GM19452 (cell line): Measurements from ENCODE around the gene SIRT2.
A peak's percentile ranks its signal among the peaks of the same experiment; 100 is the strongest.
"Not testable (repeated sequence)": the region's sequence is repeated elsewhere in the genome, so short reads cannot be mapped to it uniquely, and the experiment has no call there.

Source experiments
- ATAC-seq: cut with Tn5 transposase; IDR thresholded peaks from one replicate; pipeline ENCODE4 v1.9.1; 2021; ENCODE audit not compliant: unreplicated experiment

SIRT2 gene

DNA sequence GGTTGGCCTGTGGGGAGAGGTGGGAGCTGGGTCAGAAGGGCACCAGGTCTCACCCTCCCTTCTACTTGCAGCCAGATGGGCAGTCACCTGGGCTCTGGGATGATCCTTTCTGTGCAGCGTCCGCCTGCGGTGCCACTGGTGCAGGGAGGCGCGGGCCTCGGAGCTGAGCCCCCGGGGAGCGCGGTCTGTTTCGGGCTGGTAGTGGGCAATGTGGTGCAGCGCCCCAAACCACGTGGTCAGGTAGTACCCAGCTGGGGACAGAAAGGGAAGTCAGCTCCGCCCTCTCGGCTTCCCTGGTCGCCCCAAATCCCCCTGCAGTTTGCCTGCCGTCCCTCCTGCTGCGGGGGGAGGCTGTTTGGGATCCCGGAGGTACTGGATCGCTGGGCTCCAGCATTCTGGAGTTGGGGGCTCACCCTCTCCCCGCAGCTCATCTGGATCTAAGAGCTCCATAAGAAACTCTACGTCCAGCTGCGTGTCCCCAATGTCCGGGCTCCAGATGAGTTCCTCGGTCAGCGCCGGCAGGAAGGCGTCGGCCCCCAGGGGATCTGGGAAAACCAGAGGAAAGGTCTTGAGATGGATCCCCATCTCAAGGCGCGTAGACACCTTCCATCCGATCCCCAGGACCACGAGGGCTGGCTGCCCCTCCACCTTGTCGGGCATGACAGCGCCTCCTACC lies 30.1 kb downstream of the SIRT2 start:
- ATAC-seq, result no peak

- ATAC-seq, result no peak
Measured at GRCh38 chr19:38868551-38868950, 30.9 kb downstream of the SIRT2 start.

- no peak for ATAC-seq
Measured at GRCh38 chr19:38867171-38867780, 32.1 kb downstream of the SIRT2 start.

DNA sequence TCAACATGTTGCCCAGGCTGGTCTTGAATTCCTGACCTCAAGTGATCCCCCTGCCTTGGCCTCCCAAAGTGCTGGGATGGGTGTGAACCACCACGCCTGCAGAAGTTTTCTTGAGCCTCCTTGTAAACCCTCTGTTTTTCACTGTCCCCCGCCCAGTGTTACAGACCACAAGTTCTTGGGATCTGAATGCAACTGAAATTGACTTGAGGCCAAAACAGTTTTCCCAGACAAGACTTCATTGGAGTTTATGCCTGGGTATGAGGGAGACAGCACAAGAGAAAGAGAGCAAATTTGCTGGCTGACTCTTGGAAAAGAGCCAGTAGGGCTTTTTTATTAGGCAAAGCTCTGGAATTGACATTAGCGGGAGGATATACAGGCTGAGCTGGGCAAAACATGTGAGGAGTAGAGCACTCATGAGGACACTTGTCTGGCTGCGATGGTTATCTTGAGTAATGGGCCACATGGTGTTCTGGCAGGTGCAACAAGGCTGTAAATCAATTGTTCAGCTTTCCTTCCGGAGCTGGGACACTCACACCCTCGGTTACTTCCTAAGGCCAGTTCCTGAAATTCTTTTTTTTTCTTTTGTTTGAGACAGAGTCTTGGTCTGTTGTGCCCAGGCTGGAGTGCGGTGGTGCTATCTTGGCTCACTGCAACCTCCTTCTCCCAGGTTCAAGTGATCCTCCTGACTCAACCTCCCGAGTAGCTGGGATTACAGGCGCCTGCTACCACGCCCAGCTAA lies 36.9 kb downstream of the SIRT2 start:
- no peak for ATAC-seq

DNA sequence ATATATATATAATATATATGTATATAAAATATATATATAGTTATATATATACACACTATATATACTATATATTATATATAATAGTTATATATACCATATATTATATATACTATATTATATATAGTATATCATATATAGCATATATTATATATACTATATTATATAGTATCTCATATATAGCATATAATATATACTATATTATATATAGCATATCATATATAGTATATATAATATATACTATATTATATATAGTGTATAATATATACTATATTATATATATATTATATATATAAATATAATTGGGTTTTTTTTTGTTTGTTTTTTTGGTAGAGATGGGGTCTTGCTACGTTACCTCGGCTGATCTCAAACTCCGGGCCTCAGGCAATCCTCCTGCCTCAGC lies 38.0 kb downstream of the SIRT2 start:
- ATAC-seq, result no peak

DNA sequence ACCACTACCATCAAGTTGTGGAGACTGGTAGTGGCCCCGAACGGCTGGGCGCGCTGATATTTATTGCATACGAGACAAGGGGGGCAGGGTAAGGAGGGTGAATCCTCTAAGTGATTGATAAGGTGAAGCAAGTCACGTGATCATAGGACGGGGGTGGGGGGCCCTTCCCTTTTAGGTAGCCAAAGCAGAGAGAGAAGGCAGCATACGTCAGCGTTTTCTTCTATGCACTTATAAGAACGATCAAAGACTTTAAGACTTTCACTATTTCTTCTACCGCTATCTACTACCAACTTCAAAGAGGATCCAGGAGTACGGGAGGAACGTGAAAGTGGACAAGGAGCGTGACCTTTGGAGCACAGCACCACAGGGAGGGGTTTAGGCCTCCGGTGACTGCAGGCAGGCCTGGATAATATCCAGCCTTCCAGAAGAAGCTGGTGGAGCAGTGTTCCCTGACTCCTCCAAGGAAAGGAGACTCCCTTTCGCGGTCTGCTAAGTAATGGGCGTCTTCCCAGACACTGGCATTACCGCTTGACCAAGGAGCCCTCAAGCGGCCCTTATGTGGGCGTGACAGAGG lies 39.7 kb downstream of the SIRT2 start:
- ATAC-seq, result not testable (repeated sequence)

GRCh38 chr19:38856813-38857212 lies 42.6 kb downstream of the SIRT2 start:
- ATAC-seq, result no peak

DNA sequence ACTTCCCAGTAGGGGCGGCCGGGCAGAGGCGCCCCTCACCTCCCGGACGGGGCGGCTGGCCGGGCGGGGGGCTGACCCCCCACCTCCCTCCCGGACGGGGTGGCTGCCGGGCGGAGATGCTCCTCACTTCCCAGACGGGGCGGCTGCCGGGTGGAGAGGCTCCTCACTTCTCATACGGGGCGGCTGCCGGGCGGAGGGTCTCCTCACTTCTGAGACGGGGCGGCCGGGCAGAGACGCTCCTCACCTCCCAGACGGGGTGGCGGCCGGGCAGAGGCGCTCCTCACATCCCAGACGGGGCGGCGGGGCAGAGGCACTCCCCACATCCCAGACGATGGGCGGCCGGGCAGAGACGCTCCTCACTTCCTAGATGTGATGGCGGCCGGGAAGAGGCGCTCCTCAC lies 43.7 kb downstream of the SIRT2 start:
- ATAC-seq, result not testable (repeated sequence)

- ATAC-seq, result not testable (repeated sequence)
Measured at GRCh38 chr19:38854961-38855360, 44.5 kb downstream of the SIRT2 start.

DNA sequence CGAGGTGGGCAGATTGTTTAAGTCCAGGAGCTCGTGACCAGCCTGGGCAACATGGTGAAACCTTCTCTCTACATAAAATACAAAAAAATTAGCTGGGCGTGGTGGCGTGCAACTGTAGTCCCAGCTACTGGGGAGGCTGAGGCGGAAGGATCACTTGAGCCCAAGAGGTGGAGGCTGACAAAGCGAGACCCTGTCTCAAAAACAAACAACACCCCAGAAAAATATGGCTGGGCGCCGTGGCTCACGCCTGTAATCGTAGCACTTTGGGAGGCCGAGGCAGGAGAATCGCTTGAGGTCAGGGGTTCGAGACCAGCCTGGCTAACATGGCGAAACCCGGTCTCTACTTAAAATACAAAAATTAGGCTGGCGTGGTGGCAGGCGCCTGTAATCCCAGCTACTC lies 46.2 kb downstream of the SIRT2 start:
- ATAC-seq, result no peak

GRCh38 chr19:38852231-38853044 lies 47.0 kb downstream of the SIRT2 start:
- no peak for ATAC-seq

DNA sequence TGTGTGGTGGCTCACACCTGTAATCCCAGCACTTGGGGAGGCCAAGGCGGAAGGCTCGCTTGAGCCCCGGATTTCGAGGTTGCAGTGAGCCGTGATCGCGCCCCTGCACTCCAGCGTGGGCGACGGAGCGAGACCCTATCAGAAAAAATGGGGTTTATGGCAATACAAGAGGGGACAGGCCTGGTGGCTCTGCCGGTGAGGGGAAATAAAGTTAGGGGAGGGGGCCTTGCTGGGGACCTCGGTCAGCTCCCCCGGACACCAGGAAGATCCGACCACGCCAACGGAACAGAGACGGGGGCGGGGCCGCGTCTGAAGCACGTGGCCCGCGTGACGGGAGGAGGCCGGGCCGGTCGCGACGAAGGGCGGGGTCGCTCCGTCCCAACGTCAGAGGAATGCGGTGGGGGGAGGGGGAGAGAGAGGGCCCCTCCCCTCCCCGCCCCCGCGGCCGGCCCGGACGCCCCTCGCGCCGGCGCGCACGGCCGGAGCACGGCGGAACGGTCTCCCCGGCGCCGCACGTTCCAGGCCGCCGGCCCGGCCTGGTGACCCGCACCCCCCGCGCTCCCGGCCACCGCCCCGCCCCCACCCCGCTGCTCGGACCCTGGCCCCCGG lies 47.7 kb downstream of the SIRT2 start:
- no peak for ATAC-seq

DNA sequence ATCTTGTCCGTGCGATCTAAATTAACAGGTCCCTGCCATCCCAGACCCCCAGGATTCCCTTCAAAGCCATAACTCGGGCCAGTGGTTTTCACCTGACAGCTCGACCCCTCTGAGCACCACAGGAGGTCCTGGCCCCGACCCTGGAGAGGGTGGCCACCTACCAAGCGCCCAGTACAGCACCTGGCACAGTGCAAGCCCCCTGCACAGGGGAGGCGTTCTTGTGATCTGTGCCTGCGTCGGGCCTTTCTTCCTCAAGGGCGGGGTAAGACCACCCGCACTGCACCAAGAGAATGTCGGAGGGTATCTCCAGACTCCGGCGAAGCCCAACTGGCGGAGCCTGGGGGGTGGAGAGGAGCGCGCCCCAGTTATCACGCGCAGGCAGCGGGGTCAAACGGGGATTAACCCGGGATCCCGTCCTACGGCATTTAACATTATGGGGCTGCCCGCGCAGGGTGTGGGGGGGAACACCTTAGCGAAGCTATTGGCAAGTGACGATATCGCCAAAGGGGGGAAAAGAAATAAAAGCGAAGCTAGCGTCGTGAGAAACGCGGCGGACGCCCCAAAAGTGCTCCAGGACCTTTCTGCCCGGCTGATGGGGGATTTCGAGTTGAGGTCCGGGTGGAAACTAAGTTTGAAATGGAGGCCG lies 48.3 kb downstream of the SIRT2 start:
- no peak for ATAC-seq

GRCh38 chr19:38850436-38850975 lies 48.9 kb downstream of the SIRT2 start:
- ATAC-seq, result peak; percentile 74

DNA sequence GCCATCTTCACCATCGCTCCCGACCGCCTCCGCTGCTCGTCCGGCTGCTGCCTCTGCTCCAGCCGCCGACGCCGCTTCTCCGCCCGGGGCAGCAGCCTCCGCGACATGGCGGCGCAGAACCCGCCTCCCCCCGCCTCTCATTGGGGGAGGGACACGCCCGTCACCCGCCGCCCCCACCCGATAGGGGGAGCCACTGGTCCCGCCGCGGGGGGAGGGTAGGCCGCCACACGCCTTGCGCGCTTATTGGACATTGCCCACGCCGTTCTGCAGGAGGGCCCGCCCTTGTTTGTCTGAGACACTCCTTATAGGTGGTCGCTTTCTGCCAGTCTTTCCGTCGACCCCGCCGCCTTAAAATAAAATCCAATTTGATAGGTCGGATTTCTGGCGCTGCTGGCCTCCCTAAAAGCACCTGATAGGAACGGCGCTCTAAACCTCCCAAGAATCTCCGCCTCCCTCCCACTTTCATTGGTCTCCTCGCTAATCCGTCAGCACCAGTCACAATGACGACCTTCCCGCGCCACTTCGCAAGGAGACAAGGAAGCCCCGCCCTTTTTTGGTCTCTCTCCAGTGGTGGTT lies 49.5 kb downstream of the SIRT2 start, which contains the start of gene HNRNPL:
TSS of gene HNRNPL (minus strand) at position 127 of the 576 bp plus-strand sequence. CDS start at position 107, 20 bp downstream.
- ATAC-seq, result peak; percentile 47

- ATAC-seq, result peak; percentile 31
Measured at GRCh38 chr19:38849147-38849859, 50.1 kb downstream of the SIRT2 start.

GRCh38 chr19:38848299-38849146 lies 50.9 kb downstream of the SIRT2 start:
- ATAC-seq, result no peak

DNA sequence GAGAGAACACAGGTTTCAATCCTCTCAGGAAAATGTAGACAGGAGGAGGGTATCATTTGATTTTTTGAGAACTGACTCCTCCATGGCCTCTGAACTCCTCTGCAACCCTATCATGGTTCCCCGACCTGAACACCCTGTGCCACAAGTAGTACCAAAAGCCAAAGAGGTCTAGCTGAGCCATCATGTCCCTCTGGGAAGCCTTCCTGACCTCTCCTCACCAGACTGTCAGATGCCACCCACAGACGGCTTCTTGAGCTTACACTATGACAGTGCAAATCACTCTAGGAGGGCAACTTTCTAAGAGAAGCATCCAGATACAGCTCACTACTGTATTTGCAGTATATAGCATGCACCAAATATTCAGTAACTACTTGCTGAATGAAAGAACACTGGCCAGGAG lies 53.3 kb downstream of the SIRT2 start:
- ATAC-seq, result no peak
